B cell (primary cell): ENCODE measurements around the gene ATF4. TPM values are rescaled to one million over a fixed set of nuclear protein-coding genes. Genes with fewer than 3 reads are reported as not detected.

Experiments used
- ATAC-seq: fragments of 200-7000 bp; cut with Tn5 transposase; one replicate; pipeline ENCODE4 v1.10.0; 2021; ENCODE audit warnings: low read depth, mild to moderate bottlenecking, moderate number of reproducible peaks, moderate library complexity
- CTCF ChIA-PET: fragments of 350-600 bp; sonication (Branson Sonifier 250); formaldehyde crosslinking; loops from one replicate; lab custom pipeline; 2021; ENCODE audit warnings: antibody characterized with exemption, inconsistent platforms; lab: Charles Lee
- POLR2A ChIA-PET: fragments of 350-600 bp; sonication (Branson Sonifier 250); formaldehyde crosslinking; loops from one replicate; lab custom pipeline; 2021; ENCODE audit warnings: antibody characterized with exemption; lab: Charles Lee
- DNase-seq: peaks from one replicate; pipeline ENCODE4 v3.0.0; 2013
- H2AFZ ChIP-seq: 2 replicates; pipeline ENCODE4 v1.6.1; 2012; ENCODE audit warnings: mild to moderate bottlenecking, low read depth, low read length; ENCODE audit not compliant: insufficient read depth, poor library complexity, severe bottlenecking
- H3K27ac ChIP-seq, 2 donors: 1 replicate in 1 of 2; 2 replicates in 1 of 2; pipeline ENCODE4 v1.5.1; 2012 to 2013; ENCODE audit warnings: low read length in 2 of 2, mild to moderate bottlenecking in 2 of 2, moderate library complexity in 1 of 2
- H3K27me3 ChIP-seq, 4 experiments: fragments of 200-600 bp in 1 of 4; sonication (generic) in 1 of 4; replicated peaks in 1 of 4; 1 replicate in 2 of 4; 2 replicates in 2 of 4; pipeline versions ENCODE4 v1.6.1 to v1.7.0; 2013 to 2016; ENCODE audit warnings: low read length in 3 of 4, mild to moderate bottlenecking in 2 of 4, mixed read lengths in 1 of 4, moderate library complexity in 1 of 4; ENCODE audit not compliant: insufficient read depth in 4 of 4, control insufficient read depth in 3 of 4; ENCODE audit errors: control extremely low read depth in 1 of 4
- H3K36me3 ChIP-seq, 2 experiments: replicated peaks in 1 of 2; 1 replicate in 1 of 2; 2 replicates in 1 of 2; pipeline versions ENCODE4 v1.6.1 to v1.7.1; 2013; ENCODE audit warnings: low read length in 1 of 2; ENCODE audit not compliant: insufficient read depth in 2 of 2, control insufficient read depth in 1 of 2; ENCODE audit errors: control extremely low read depth in 1 of 2, extremely low read depth in 1 of 2
- H3K4me1 ChIP-seq, 2 donors: fragments of 200-600 bp in 1 of 2; sonication (generic) in 1 of 2; 1 replicate in 1 of 2; 2 replicates in 1 of 2; pipeline versions ENCODE4 v1.5.1 to v1.6.1; 2013 to 2017; ENCODE audit warnings: low read length in 2 of 2; ENCODE audit not compliant: control insufficient read depth in 2 of 2, insufficient read depth in 2 of 2
- H3K4me2 ChIP-seq: replicated peaks from 2 replicates; pipeline ENCODE3; 2012; ENCODE audit warnings: mild to moderate bottlenecking, low read depth, low read length; ENCODE audit not compliant: poor library complexity, severe bottlenecking
- H3K4me3 ChIP-seq, 5 experiments: fragments of 200-600 bp in 1 of 5; sonication (generic) in 1 of 5; 1 replicate in 3 of 5; 2 replicates in 2 of 5; pipeline versions ENCODE4 v1.5.1 to v1.7.0; 2011 to 2016; ENCODE audit warnings: low read length in 4 of 5, mild to moderate bottlenecking in 4 of 5, low read depth in 2 of 5, control low read depth in 1 of 5, moderate library complexity in 1 of 5; ENCODE audit not compliant: insufficient read depth in 1 of 5; ENCODE audit errors: control extremely low read depth in 1 of 5, extremely low read depth in 1 of 5
- H3K79me2 ChIP-seq: fragments of 200-600 bp; sonication (generic); one replicate; pipeline ENCODE4 v1.6.0; 2016; ENCODE audit warnings: low read length; ENCODE audit not compliant: control insufficient read depth, insufficient read depth
- H3K9ac ChIP-seq: fragments of 200-600 bp; sonication (generic); 2 replicates; pipeline ENCODE4 v1.6.1; 2017; ENCODE audit warnings: mild to moderate bottlenecking, low read length, moderate library complexity
- H3K9me3 ChIP-seq, 3 donors: one replicate each; pipeline versions ENCODE4 v1.6.1 to v1.7.1; 2013; ENCODE audit warnings: low read length in 2 of 3; ENCODE audit not compliant: control insufficient read depth in 2 of 3, insufficient read depth in 1 of 3; ENCODE audit errors: control extremely low read depth in 1 of 3
- H4K20me1 ChIP-seq: 2 replicates; pipeline ENCODE4 v1.6.0; 2012; ENCODE audit warnings: mild to moderate bottlenecking, low read length; ENCODE audit not compliant: insufficient read depth, control insufficient read depth, poor library complexity, severe bottlenecking
- H3K27ac Mint-ChIP-seq: one replicate; pipeline ENCODE4 v1.8.0; 2021; ENCODE audit warnings: mixed read lengths
- H3K27me3 Mint-ChIP-seq: one replicate; pipeline ENCODE4 v1.8.0; 2021; ENCODE audit warnings: mixed read lengths
- H3K4me1 Mint-ChIP-seq: one replicate; pipeline ENCODE4 v1.8.0; 2021; ENCODE audit warnings: mixed read lengths
- H3K4me3 Mint-ChIP-seq: one replicate; pipeline ENCODE4 v1.8.0; 2021; ENCODE audit warnings: mixed read lengths
- H3K9me3 Mint-ChIP-seq: one replicate; pipeline ENCODE4 v1.8.0; 2022; ENCODE audit warnings: mixed read lengths; ENCODE audit not compliant: insufficient read depth
- CTCF ChIP-seq: fragments of 200-600 bp; IDR thresholded peaks from one replicate; pipeline ENCODE4 v1.8.0; 2022; ENCODE audit warnings: antibody characterized with exemption, mild to moderate bottlenecking
- EZH2 ChIP-seq: IDR thresholded peaks from 2 replicates; pipeline ENCODE4 v1.6.1; 2012; ENCODE audit warnings: borderline replicate concordance, low read depth, mild to moderate bottlenecking, moderate library complexity, low read length; ENCODE audit not compliant: insufficient read depth, poor library complexity, severe bottlenecking
- WGBS: methylation state at CpG from one replicate; pipeline ENCODE4 v1.1.5; 2013; ENCODE audit warnings: missing lambda C conversion rate; ENCODE audit not compliant: insufficient coverage; 5-methylcytosine and 5-hydroxymethylcytosine counted together
- intact Hi-C: fragments of 100-400 bp; cut with micrococcal nuclease; formaldehyde crosslinking; loops from one replicate; pipeline ENCODE4 v1.10.0; 2022
- polyA plus RNA-seq: library from polyadenylated mRNA; depleted of rRNA; stranded (reverse); fragments of >200 nt; gene quantifications from 2 replicates; pipeline ENCODE4 v1.2.3, GENCODE V29; 2012
- total RNA-seq, 2 donors: library from RNA; stranded (reverse); fragments of 120-200 nt in 1 of 2; gene quantifications; 1 replicate in 1 of 2; 2 replicates in 1 of 2; pipeline versions ENCODE4 v1.2.3 to v1.2.4, GENCODE V29; 2013 to 2022

The ATF4 gene
- total and polyA plus RNA-seq, 2 donors (not counting 1 experiment from before 2014, with no cell fraction given): 244 to 678 TPM

- WGBS: 43% methylated on average over 13 of the region's 13 CpGs
- TF ChIP-seq CTCF: peak; percentile 73
- no peak for TF ChIP-seq EZH2
- no peak overlapping the region for H3K4me3 Mint-ChIP-seq
Measured at GRCh38 chr22:39496131-39496838, 24.1 kb upstream of the ATF4 start.

GRCh38 chr22:39497429-39497828, 22.9 kb upstream of the ATF4 start:
- H2AFZ ChIP-seq: no peak overlapping the region
- intact Hi-C loops: no loop called here
- 95% methylated on average over 8 of the region's 8 CpGs for WGBS
- H3K27ac Mint-ChIP-seq: no peak overlapping the region
- no peak overlapping the region for H3K9ac ChIP-seq
- no peaks in the 10 kb centered on the region for H3K27me3 ChIP-seq
- peaks cover 20% of the 10 kb centered on the region for H3K4me1 Mint-ChIP-seq
- H3K27me3 Mint-ChIP-seq: no peaks in the 10 kb centered on the region
- peaks cover 7 to 12% of the 10 kb centered on the region in 2 donors for H3K4me1 ChIP-seq
- H3K79me2 ChIP-seq: no peaks in the 10 kb centered on the region
- ChIA-PET CTCF (interaction anchor here (0.6 to 10.4 kb wide), 10 partner anchors 15 to 1474 kb away, joined by 3 to 166 read pairs (median 8); partner anchors contain the start of gene TAB1), POLR2A (no interaction called here)
- DNase-seq (no peak), ATAC-seq (no peak)
- no peak overlapping the region for H3K4me3 ChIP-seq
- H3K4me2 ChIP-seq: no peak overlapping the region
- no peaks in the 10 kb centered on the region for H3K9me3 Mint-ChIP-seq
- H3K4me3 Mint-ChIP-seq: no peak overlapping the region
- no peaks in the 10 kb centered on the region for H3K9me3 ChIP-seq
- H3K36me3 ChIP-seq: no peaks in the 10 kb centered on the region
- no peak overlapping the region for H3K27ac ChIP-seq
- H4K20me1 ChIP-seq: no peaks in the 10 kb centered on the region
- no peak for TF ChIP-seq EZH2
- TF ChIP-seq CTCF: no peak

More at GRCh38 chr22:39496131-39496838, 24.1 kb upstream of the ATF4 start:
- peak overlapping the region; percentile 30 for H2AFZ ChIP-seq
- H3K9me3 ChIP-seq: no peaks in the 10 kb centered on the region
- no peak overlapping the region for H3K4me2 ChIP-seq
- H3K27ac Mint-ChIP-seq: peak overlapping the region; percentile 70
- ChIA-PET CTCF (interaction anchor here (0.6 to 10.4 kb wide), 33 partner anchors 9 to 775 kb away, joined by 3 to 166 read pairs (median 5); partner anchors contain the start of genes ATF4 and TAB1), POLR2A (interaction anchor here (1.0 to 1.6 kb wide), 2 partner anchors 24 to 32 kb away, joined by 3 to 9 read pairs; no protein-coding TSS in a partner anchor)
- H3K27ac ChIP-seq: no peak overlapping the region
- no peaks in the 10 kb centered on the region for H4K20me1 ChIP-seq
- DNase-seq: peak; percentile 62
- H3K79me2 ChIP-seq: no peaks in the 10 kb centered on the region
- no peaks in the 10 kb centered on the region for H3K27me3 ChIP-seq
- peaks cover 16% of the 10 kb centered on the region for H3K4me1 Mint-ChIP-seq
- H3K4me1 ChIP-seq: peaks cover 4 to 7% of the 10 kb centered on the region in 2 donors
- no peak overlapping the region for H3K4me3 ChIP-seq
- peak; percentile 75 for ATAC-seq
- H3K36me3 ChIP-seq: no peaks in the 10 kb centered on the region
- H3K9me3 Mint-ChIP-seq: no peaks in the 10 kb centered on the region
- no peaks in the 10 kb centered on the region for H3K27me3 Mint-ChIP-seq
- intact Hi-C loops: loop anchor here (1.0 kb wide), 2 partner anchors 18 to 540 kb away; no protein-coding TSS in a partner anchor
- no peak overlapping the region for H3K9ac ChIP-seq
